K562 (cell line): ENCODE measurements around the gene ZNF143. TPM values are rescaled to one million over a fixed set of nuclear protein-coding genes. Genes with fewer than 3 reads are reported as not detected.
A peak's percentile ranks its signal among the peaks of the same experiment; 100 is the strongest.

ENCODE experiments used
- ARID3B ChIP-seq: fragments of 250-450 bp; sonication (Bioruptor Pico); IDR thresholded peaks from 2 replicates; pipeline ENCODE4 v1.4.0; 2020; ENCODE audit warnings: borderline replicate concordance
- ARID4B ChIP-seq: sonication (generic); formaldehyde crosslinking; IDR thresholded peaks from 2 replicates; pipeline ENCODE4 v1.8.0; 2022; ENCODE audit warnings: mild to moderate bottlenecking, missing genetic modification reagents
- CBX1 ChIP-seq: sonication (generic); IDR thresholded peaks from 2 replicates; pipeline ENCODE4 v1.6.1; 2016; ENCODE audit warnings: antibody characterized with exemption, low read depth, mild to moderate bottlenecking
- GABPB1 ChIP-seq: sonication (generic); formaldehyde crosslinking; IDR thresholded peaks from 2 replicates; pipeline ENCODE4 v1.8.0; 2022; ENCODE audit warnings: mild to moderate bottlenecking, missing genetic modification reagents
- HDAC1 ChIP-seq, 2 experiments: fragments of 450-650 bp; IDR thresholded peaks; 2 replicates each; pipeline ENCODE4 v1.6.1; 2016 to 2017; ENCODE audit warnings: inconsistent platforms in 1 of 2, mild to moderate bottlenecking in 1 of 2, moderate library complexity in 1 of 2
- ID3 ChIP-seq, 2 experiments: fragments of 250-450 bp in 1 of 2; fragments of 450-650 bp in 1 of 2; sonication (Bioruptor Pico) in 1 of 2; IDR thresholded peaks; 2 replicates each; pipeline versions ENCODE4 v1.6.1 to v1.8.0; 2016 to 2021; ENCODE audit warnings: mild to moderate bottlenecking in 2 of 2, moderate library complexity in 2 of 2, missing compliant biosample characterization in 1 of 2, missing genetic modification characterization in 1 of 2
- LEF1 ChIP-seq: fragments of 450-650 bp; IDR thresholded peaks from 2 replicates; pipeline ENCODE4 v1.6.1; 2016; ENCODE audit warnings: mild to moderate bottlenecking
- NONO ChIP-seq, 2 experiments: fragments of 200-400 bp in 1 of 2; fragments of 450-650 bp in 1 of 2; formaldehyde crosslinking in 1 of 2; IDR thresholded peaks; 2 replicates each; pipeline ENCODE4 v1.6.1; 2017; ENCODE audit warnings: low read depth in 2 of 2, mild to moderate bottlenecking in 2 of 2, moderate library complexity in 2 of 2, low read length in 1 of 2
- POLR2AphosphoS5 ChIP-seq: IDR thresholded peaks from 2 replicates; pipeline ENCODE4 v1.6.1; 2011; ENCODE audit warnings: mild to moderate bottlenecking, low read depth, low read length, moderate library complexity; ENCODE audit not compliant: control insufficient read depth, insufficient read depth
- POLR2G ChIP-seq: fragments of 200-400 bp; formaldehyde crosslinking; IDR thresholded peaks from 2 replicates; pipeline ENCODE4 v1.6.1; 2017; ENCODE audit warnings: low read depth, mild to moderate bottlenecking, antibody characterized with exemption, low read length, moderate library complexity
- PTTG1 ChIP-seq: fragments of 450-650 bp; IDR thresholded peaks from 2 replicates; pipeline ENCODE4 v1.6.1; 2016; ENCODE audit warnings: low read depth, mild to moderate bottlenecking, missing genetic modification characterization, missing compliant biosample characterization
- RB1 ChIP-seq: fragments of 450-650 bp; IDR thresholded peaks from 2 replicates; pipeline ENCODE4 v1.6.1; 2017; ENCODE audit warnings: low read depth, mild to moderate bottlenecking
- RBFOX2 ChIP-seq: fragments of 200-400 bp; formaldehyde crosslinking; IDR thresholded peaks from 2 replicates; pipeline ENCODE4 v1.6.1; 2017; ENCODE audit warnings: low read depth, mild to moderate bottlenecking, low read length, moderate library complexity
- SRF ChIP-seq, 2 experiments: fragments of 250-450, 450-650 bp in 1 of 2; sonication (Bioruptor Pico) in 1 of 2; sonication (generic) in 1 of 2; formaldehyde crosslinking; IDR thresholded peaks; 2 replicates each; pipeline versions ENCODE4 v1.5.0 to v1.5.1; 2020 to 2022; ENCODE audit warnings: mild to moderate bottlenecking in 1 of 2, missing genetic modification reagents in 1 of 2
- TOE1 ChIP-seq, 2 experiments: fragments of 450-650 bp in 1 of 2; sonication (generic) in 1 of 2; formaldehyde crosslinking in 1 of 2; IDR thresholded peaks; 2 replicates each; pipeline versions ENCODE4 v1.7.1 to v1.8.0; 2016 to 2022; ENCODE audit warnings: borderline replicate concordance in 2 of 2, mild to moderate bottlenecking in 2 of 2, antibody characterized with exemption in 1 of 2, inconsistent platforms in 1 of 2, low read depth in 1 of 2, missing genetic modification reagents in 1 of 2, moderate library complexity in 1 of 2
- U2AF1 ChIP-seq: fragments of 200-400 bp; formaldehyde crosslinking; optimal IDR thresholded peaks from 2 replicates; pipeline ENCODE3; 2017; ENCODE audit warnings: mild to moderate bottlenecking, low read depth, low read length, moderate library complexity
- ZC3H11A ChIP-seq: IDR thresholded peaks from 2 replicates; pipeline ENCODE4 v1.6.1; 2012; ENCODE audit warnings: low read depth, low read length, improper control_type of control experiment
- ZNF12 ChIP-seq: sonication (generic); formaldehyde crosslinking; IDR thresholded peaks from 2 replicates; pipeline ENCODE4 v1.4.0; 2020; ENCODE audit warnings: mild to moderate bottlenecking, missing genetic modification reagents
- ZNF384 ChIP-seq: IDR thresholded peaks from 2 replicates; pipeline ENCODE4 v1.6.1; 2012; ENCODE audit warnings: low read depth, low read length, improper control_type of control experiment
- ZNF561 ChIP-seq: fragments of 450-650 bp; formaldehyde crosslinking; conservative IDR thresholded peaks from 2 replicates; pipeline ENCODE4 v1.4.0; 2020; ENCODE audit warnings: mild to moderate bottlenecking, moderate library complexity
- polyA plus RNA-seq, 8 experiments: library from polyadenylated mRNA; depleted of rRNA in 4 of 8; stranded (reverse) in 5 of 8; unstranded in 3 of 8; fragments of >200 nt; fragmentation: Nextera tagmentation in 2 of 8; fragmentation: Illumina TruSeq in 1 of 8; extraction: Ambion mirVana in 2 of 8; extraction: Trizol in 1 of 8; gene quantifications; 2 replicates each; pipeline versions ENCODE4 v1.2.1 to v1.2.3, GENCODE V29; 2011 to 2014; ENCODE audit warnings: inconsistent platforms in 1 of 8, missing spikeins in 1 of 8
- total RNA-seq, 7 experiments: library from RNA; depleted of rRNA in 6 of 7; stranded (reverse); fragments of >200 nt in 6 of 7; fragmentation: Illumina TruSeq in 2 of 7; extraction: Trizol in 2 of 7; gene quantifications; 2 replicates each; pipeline versions ENCODE4 v1.2.1 to v1.2.3, GENCODE V29; 2011 to 2021; ENCODE audit warnings: low replicate concordance in 1 of 7

Gene ZNF143
- total and polyA plus RNA-seq, 9 of the 15 experiments (the other 6 are each of a cell fraction or from before 2014, with no cell fraction given): 18.4 to 58.5 (median 27.1) TPM

- TF ChIP-seq ARID4B (peak; percentile 63; the same call in 1 of the 2 replicates), U2AF1 (peak; percentile 75), POLR2AphosphoS5 (peak; percentile 96), ZNF561 (CRISPR knock-in tag) (no peak), CBX1 (peak; percentile 83; the same call in 1 of the 2 replicates), RBFOX2 (peak; percentile 99), LEF1 (no peak), ZC3H11A (no peak), ZNF384 (no peak), ID3 (CRISPR knock-in tag; IDR thresholded peaks at IDR 0.05) (no peak), ID3 (tag; IDR thresholded peaks at IDR 0.05) (peak; percentile 33; the same call in 1 of the 2 replicates), HDAC1 (IDR thresholded peaks at IDR 0.05) (no peak), POLR2G (peak; percentile 99), ARID3B (CRISPR knock-in tag) (no peak), ZNF12 (CRISPR knock-in tag) (no peak), GABPB1 (CRISPR knock-in tag) (no peak; the same call in 1 of the 2 replicates), NONO (IDR thresholded peaks at IDR 0.05; ENCODE audit: low read depth in 2 of 2, low read length in 1 of 2) (peak; percentile 27 to 98; a peak in 2 of 4 replicates), PTTG1 (tag) (no peak), TOE1 (IDR thresholded peaks at IDR 0.05; ENCODE audit: borderline replicate concordance) (no peak), TOE1 (CRISPR knock-in tag; IDR thresholded peaks at IDR 0.05; ENCODE audit: borderline replicate concordance, low read depth) (no peak), RB1 (peak; percentile 90), SRF (CRISPR knock-in tag; IDR thresholded peaks at IDR 0.05) (peak in 1 of 2 experiments; percentile 20; a peak in 1 of 4 replicates)
Measured at GRCh38 chr11:9461063-9461759, 399 bp downstream of the ZNF143 start (continued).
